ENCODE measurements around the gene NTRK3.

DNA sequence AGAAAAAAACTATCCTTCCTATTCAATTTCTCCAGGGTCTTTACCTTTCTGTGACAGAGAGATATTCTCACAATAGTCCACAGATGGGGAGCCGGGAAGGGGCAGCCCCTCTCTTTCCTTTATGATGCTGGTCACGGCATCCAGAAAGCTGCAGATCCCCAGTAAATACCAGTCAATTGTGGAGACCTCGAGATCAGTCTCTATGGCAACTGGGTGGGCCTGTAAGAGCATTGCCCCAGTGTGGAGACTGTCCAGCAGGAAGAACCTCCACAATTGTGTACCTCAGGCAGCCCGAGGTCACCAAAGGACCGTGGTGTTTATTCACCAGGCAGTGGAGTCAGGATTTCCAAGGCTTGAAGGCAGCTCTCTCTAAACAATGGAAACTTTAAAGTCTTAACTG, 291.2 kb downstream of the NTRK3 start:
- TF ChIP-seq POLR2A (IDR thresholded peaks at IDR 0.05; ENCODE audit: low read length) (no peak), GATA1 (IDR thresholded peaks at IDR 0.05; ENCODE audit: low read depth, low read length) (no peak)

Data from erythroblast (primary cell).